Stimulated activated CD4-positive, alpha-beta T cell treated with anti-CD3 and anti-CD28 coated beads, Interleukin-4, amount 100 ng/mL, for 24 hours (primary cell): Measurements from ENCODE around the gene ZNF536.
"Not testable (repeated sequence)": the region's sequence is repeated elsewhere in the genome, so short reads cannot be mapped to it uniquely, and the experiment has no call there.

ENCODE experiments used
- DNase-seq: peaks from one replicate; pipeline ENCODE4 v3.0.0-alpha.2; 2020

Gene ZNF536

DNA sequence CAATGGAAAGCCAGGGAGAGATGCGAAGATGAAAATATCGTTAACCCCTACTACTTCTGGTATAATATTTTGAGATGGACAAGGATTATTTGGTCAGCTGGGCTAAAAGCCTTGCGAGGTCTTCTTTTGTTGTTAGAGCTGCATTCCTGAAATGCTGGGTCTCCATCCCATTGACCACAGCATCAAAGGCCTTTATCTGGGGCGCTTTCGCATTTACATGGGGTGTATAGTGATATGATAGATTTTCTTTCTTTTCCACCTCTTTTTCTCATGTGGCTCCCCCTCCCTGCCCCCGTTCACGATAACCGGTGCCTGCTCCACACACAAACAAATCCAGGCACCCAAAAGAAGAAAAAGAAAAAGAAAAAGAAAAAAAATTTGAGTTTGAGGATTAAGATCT lies 77.5 kb downstream of the ZNF536 start:
- DNase-seq = no peak

DNA sequence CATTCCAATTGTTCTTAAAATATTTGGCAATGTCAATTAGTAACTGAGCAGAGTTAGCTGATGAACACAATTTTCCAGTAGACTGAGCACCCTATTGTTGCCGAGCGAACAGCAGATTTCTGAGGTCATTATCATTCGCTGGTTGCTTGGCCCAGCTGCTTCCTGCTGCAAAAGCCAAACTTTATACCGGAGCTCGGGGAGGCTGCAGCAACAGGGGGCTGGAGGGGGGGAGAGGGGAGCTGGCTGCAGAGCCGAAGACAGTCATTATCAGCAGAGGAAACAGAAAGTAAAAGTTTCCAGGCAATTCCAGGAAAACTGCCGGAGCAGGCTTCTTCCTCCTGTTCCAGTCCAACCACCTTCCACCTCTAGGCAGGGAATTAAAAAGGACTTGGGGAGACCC lies 77.9 kb downstream of the ZNF536 start:
- DNase-seq = no peak

DNA sequence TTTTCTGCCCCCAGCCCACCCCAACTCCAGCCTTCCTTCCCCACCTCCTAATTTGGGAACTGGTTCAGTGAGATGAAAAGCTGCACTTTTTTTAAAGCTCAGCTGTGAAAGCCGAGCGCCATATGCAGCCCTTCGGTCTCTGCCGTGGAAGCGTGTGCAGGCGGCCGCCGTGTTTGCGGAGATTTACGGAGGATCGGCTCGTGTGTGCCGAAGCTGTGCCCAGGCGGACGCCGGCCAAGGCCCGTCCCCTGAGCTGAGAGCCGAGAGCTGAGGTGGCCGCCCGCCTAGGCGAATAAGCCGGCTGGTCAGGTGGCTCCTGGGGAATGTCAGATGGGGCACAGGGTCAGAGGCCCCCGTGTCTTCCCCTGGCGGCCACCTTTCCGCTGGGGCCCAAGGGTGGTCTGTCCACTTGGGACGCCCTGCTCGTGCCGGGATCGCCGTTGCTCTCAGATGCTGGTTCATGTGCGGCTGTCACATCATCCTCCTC lies 78.7 kb downstream of the ZNF536 start:
- DNase-seq = no peak

- no peak for DNase-seq
Measured at GRCh38 chr19:30452931-30453330, 80.7 kb downstream of the ZNF536 start.

GRCh38 chr19:30453743-30454142 lies 81.6 kb downstream of the ZNF536 start:
- DNase-seq = no peak

DNA sequence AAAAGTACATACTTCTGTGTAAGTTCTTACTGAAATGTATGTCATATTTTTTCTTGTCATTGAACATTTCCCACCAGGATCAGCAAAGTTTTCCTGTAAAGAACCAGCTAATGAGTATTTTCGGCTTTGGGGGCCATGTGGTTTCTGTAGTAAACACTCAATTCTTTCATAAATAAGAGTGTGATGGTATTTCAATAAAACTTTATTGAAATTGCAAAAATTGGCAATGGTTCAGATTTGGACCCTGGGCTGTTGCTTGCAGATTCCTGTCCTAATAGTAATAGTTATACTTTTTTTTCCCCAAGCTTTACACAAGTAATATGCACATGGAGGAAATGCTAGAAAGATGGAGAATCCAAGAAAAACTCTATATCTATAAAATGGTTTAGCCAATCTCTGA lies 83.7 kb downstream of the ZNF536 start:
- no peak for DNase-seq

DNA sequence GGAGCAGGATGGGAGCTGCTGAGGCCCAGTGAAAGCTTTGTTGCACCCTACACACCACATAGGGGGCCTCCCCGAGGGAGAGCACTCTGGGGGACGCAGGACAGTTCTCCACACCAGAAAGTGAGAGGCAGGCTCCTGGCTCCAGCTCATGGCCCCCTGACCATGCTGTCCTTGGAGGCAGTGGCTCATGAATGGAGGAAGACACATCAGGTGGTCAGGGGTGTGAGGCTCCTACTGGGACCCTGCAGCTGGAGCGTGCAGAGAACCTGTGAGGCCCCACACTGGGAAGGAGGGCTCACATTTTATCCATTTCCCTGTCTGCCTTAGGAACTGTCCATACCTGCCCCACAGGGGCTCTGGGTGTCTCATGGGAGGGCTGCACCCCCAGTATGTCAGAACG lies 85.3 kb downstream of the ZNF536 start:
- DNase-seq = no peak

- no peak for DNase-seq
Measured at GRCh38 chr19:30459859-30460258, 87.7 kb downstream of the ZNF536 start.

DNA sequence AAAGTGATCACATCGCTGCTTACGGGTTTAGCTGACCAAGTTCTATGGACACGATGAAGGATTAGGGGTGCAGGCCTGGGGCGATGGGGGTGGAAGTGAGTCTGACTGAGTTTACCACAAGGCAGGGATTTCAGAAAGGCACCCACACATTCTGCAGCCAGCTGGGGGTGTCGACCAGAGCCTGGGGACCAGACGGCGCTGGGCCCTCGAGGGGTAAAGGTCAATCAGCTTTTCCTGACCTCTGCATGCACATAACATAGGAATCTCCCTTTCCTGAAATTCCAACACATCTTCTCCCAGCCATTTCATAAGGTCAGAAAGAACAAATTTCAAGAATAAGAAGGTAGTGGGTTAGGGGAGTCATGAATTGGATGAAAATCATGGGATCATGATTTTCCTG lies 92.0 kb downstream of the ZNF536 start:
- no peak for DNase-seq

- DNase-seq = not testable (repeated sequence)
Measured at GRCh38 chr19:30466598-30466997, 94.4 kb downstream of the ZNF536 start.

GRCh38 chr19:30467239-30467638 lies 95.1 kb downstream of the ZNF536 start:
- no peak for DNase-seq

DNA sequence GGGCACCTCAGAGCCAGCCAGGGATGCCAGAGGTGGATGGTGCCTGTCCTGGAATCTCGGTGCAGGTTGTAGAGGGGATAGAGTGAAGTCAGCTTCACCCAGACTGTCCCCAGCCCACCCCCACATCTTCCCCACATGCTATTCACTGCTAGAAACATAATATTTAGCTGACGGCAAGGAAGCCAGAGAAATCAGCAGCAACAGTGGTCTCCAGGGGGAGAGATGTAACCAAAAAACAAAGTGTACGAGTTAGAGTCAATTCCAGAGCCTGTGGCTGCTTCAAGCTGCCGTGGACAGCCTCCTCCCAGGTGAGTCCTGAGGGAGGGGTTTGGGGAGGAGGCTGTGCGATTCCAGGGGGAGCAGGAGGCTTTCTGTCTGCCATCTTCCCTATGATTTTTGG lies 97.6 kb downstream of the ZNF536 start:
- no peak for DNase-seq

DNA sequence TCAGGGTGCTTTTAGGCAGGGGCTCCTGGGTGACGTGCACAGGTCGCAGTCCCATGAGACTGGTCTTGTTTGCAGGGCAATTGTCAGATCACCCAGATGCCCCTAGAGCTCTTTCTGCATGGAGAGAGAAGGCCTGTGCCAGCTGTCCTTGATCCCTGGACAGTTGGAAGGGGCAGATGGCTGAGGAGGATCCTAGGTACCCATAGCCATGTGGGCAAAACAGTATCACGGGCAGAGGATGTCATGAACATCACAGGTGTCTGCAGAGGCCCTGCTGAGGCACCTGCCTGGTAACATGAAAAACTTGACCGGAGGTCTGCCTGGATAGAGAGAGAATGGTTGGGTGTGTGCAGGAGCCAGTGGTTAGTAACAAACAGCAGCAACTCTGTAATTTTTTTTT lies 99.3 kb downstream of the ZNF536 start:
- DNase-seq = no peak

DNA sequence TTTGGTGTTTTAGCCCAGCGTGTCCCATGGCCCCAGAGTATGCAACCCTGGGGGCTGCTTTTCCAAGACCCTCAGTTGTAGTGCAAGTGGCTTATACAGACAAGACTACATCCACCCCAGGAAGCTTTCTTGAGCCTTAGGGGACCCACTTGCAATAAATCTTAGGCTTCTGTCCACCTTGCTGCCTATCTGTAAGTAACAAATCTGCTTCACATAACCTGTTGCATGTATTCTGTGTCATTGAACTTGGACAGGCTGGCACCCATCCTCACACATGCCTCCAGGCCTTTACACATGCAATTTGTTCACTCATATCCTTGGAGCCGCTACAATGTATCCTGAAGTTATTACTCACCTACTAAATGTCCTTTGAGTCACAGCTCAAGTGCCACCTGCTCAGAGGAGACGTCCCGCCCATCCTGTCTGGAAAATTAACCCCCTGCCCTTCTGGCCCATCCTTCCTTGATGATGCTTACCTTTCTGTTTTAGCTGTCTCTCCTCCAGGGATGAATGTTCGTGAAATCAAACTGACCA lies 101.2 kb downstream of the ZNF536 start:
- no peak for DNase-seq

GRCh38 chr19:30476997-30477396 lies 104.8 kb downstream of the ZNF536 start:
- no peak for DNase-seq

- DNase-seq = no peak
Measured at GRCh38 chr19:30479231-30479630, 107.0 kb downstream of the ZNF536 start.

DNA sequence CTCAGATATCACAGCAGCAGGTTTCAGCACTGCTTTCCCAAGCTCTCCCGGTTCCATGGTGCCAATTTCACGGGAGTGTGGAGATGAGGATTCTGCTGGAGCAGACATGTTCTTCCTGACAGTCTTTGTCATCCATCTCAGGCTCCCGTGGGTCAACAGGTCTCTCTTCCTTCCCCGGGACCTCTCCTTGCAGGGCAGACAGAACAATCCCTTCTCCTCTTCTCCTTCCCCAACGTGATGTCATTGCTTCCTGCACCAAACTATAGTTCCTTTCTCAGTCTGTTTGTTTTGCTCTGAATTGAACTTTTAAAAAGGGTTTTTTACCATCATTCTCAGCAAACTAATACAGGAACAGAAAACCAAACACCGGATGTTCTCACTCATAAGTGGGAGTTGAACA lies 107.9 kb downstream of the ZNF536 start:
- no peak for DNase-seq

GRCh38 chr19:30481063-30481462 lies 108.9 kb downstream of the ZNF536 start:
- DNase-seq = no peak

- DNase-seq = no peak
Measured at GRCh38 chr19:30481823-30482222, 109.6 kb downstream of the ZNF536 start.

DNA sequence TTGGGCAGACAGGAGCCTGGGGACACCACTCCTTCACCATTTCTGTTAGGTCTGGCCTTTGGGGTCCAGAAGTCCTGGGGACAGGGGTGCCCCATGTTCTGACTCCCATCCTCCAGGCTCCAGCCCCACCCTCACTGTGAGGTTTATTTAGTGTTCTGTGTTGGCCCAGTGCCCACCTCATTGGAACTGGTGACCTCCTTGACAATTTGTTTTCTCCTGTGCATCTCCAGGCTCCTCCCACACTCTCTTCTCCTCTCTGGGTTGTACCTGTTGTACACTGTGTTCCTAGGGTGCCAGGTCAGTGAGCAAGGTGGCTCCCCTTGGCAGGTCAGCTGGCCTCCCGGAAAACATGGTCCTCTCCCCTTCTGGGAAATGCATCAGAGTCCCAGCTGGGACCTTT lies 110.8 kb downstream of the ZNF536 start:
- DNase-seq = no peak

- not testable (repeated sequence) for DNase-seq
Measured at GRCh38 chr19:30486250-30486649, 114.1 kb downstream of the ZNF536 start.

DNA sequence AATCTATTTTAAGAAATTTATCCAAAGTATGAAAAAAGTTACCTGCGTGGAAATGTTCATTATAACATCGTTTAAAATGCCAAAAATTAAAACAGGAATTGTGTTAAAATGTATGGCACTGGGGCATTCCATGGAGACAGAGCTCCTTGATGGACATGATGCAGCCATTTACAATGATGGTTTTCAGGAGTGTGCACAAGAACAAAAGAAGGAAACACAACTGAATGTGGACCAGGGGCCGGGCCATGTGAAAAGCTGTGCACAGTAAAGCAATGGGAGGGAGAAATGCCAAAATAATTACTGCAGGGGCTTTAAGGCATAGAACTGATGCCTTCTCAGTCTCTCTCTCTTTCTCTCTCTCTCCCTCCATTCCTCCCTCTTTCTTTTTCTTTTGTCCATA lies 115.0 kb downstream of the ZNF536 start:
- no peak for DNase-seq

DNA sequence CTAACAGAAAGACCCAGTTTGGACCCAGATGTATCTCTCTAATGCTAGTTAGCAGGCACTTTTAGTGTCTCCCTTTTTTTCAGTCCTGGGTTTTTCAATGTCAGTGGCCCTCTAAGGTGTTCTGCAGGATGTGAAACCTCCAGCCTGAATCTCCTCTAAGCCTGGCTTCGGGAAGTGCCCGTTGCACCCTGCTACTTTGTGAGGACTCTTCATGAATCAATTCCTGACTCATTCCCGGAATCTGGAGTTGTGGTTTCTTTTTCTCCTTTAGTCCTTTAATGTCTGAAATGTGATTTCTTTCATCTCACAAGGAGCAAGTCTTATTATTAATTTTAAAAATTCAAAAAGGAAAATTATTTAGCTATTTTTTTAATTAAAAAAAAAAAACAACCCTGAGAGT lies 116.0 kb downstream of the ZNF536 start:
- no peak for DNase-seq

- DNase-seq = no peak
Measured at GRCh38 chr19:30490760-30491159, 118.6 kb downstream of the ZNF536 start.

DNA sequence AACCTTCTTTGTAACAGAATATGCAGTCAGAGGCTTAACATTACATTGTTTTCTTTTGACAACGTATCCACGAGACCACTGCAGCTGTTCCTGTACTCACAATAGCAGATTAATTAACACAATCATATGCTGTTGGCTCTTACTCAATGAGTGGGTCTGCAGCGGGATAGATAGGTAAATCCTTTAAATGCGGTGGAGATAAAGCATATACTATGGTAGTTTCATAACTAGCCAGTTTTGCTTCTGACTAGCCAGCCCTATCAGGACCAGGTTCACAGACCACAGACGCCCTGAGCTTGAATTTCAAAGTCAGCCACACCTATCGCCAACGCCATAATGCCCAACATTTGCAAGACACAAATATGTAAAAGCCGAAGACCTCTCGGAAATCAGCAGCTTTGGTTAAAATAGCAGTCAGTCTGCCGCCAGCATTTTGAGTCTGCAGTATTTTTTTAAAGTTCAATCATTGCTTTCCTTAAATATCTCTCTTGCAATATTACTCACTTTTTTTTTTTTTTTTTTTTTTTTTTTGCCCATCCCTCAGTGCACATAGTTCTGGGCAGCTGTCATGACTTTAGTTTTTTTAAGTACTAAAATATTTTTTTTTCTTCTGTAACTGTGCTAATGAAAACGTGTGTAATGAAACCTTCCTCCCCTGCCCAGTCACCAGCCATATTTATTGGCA lies 120.5 kb downstream of the ZNF536 start:
- DNase-seq = no peak
